ENCODE results near the gene ZC3H7B.

DNA sequence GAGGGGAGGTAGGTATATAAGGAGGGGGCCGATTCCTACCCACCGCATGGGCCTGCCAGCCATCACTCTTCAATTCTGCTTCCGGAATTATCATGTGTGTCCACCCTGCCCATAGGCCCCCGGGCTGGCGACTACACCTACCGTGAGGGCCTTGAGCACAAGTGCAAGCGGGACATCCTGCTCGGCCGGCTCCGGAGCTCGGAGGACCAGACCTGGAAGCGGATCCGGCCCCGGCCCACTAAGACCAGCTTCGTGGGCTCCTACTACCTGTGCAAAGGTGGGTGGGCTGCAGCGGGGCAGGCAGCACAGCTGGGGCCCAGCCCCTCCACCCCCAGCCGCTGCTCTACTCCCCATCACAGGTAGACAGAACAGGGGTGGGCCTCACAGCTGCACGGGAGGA is 42.0 kb downstream of the ZC3H7B start:
- TF ChIP-seq EZH2 (IDR thresholded peaks at IDR 0.05; ENCODE audit: insufficient read depth, poor library complexity, severe bottlenecking) (no peak), EZH2phosphoT487 (IDR thresholded peaks at IDR 0.05; ENCODE audit: insufficient read depth, low read depth) (no peak)
